Panc1 (cell line): ENCODE results near the gene CEP41. TPM values are rescaled to one million over a fixed set of nuclear protein-coding genes. Genes with fewer than 3 reads are reported as not detected.

ENCODE experiments used
- ATAC-seq: fragments of 200-7000 bp; cut with Tn5 transposase; 2 replicates; pipeline ENCODE4 v1.9.1; 2020; ENCODE audit warnings: mild to moderate bottlenecking, moderate library complexity
- BruUV-seq: library from RNA; stranded (reverse); fragments of 400-500 nt; replicated peaks from 2 replicates; lab custom pipeline; 2021; lab: Mats Ljungman, UMichigan
- CTCF ChIA-PET: fragments of 300-600 bp; sonication (Branson Sonifier 250); formaldehyde crosslinking; loops from one replicate; lab custom pipeline; 2022; ENCODE audit warnings: antibody characterized with exemption; lab: Charles Lee
- POLR2A ChIA-PET: fragments of 300-600 bp; sonication (Branson Sonifier 250); formaldehyde crosslinking; loops from one replicate; lab custom pipeline; 2022; ENCODE audit warnings: antibody characterized with exemption; lab: Charles Lee
- DNase-seq: peaks from one replicate; pipeline ENCODE4 v3.0.0-alpha.2; 2010; ENCODE audit warnings: low read depth, low spot score
- H3K27ac ChIP-seq: 2 replicates; pipeline ENCODE4 v1.5.1; 2011; ENCODE audit warnings: mild to moderate bottlenecking, low read length, inconsistent platforms
- H3K27me3 ChIP-seq: fragments of 200-500 bp; sonication (Bioruptor generic); 2 replicates; pipeline ENCODE4 v1.6.0; 2014; ENCODE audit warnings: low read length, inconsistent platforms; ENCODE audit not compliant: control insufficient read depth, insufficient read depth
- H3K36me3 ChIP-seq: fragments of 200-500 bp; sonication (Bioruptor generic); 2 replicates; pipeline ENCODE4 v1.5.1; 2014; ENCODE audit warnings: inconsistent platforms, mild to moderate bottlenecking, low read length, moderate library complexity; ENCODE audit not compliant: control insufficient read depth, insufficient read depth
- H3K4me1 ChIP-seq: 2 replicates; pipeline ENCODE4 v1.5.1; 2011; ENCODE audit warnings: inconsistent platforms, mild to moderate bottlenecking, low read length, moderate library complexity; ENCODE audit not compliant: control insufficient read depth, insufficient read depth
- H3K4me3 ChIP-seq, 2 experiments: 2 replicates each; pipeline ENCODE4 v1.5.1; 2011 to 2012; ENCODE audit warnings: low read depth in 2 of 2, low read length in 2 of 2, mild to moderate bottlenecking in 2 of 2, inconsistent platforms in 1 of 2, moderate library complexity in 1 of 2
- H3K9me3 ChIP-seq: fragments of 200-500 bp; sonication (Bioruptor generic); 2 replicates; pipeline ENCODE4 v1.5.1; 2014; ENCODE audit warnings: low read depth, mild to moderate bottlenecking, inconsistent platforms, low read length, moderate library complexity; ENCODE audit not compliant: control insufficient read depth, insufficient read depth
- CTCF ChIP-seq: fragments of 450-650 bp; IDR thresholded peaks from 2 replicates; pipeline ENCODE4 v1.5.1; 2017; ENCODE audit warnings: mild to moderate bottlenecking
- POLR2AphosphoS5 ChIP-seq: IDR thresholded peaks from 2 replicates; pipeline ENCODE4 v1.6.1; 2012; ENCODE audit warnings: mild to moderate bottlenecking, low read depth, low read length, moderate library complexity
- SIN3A ChIP-seq: IDR thresholded peaks from 2 replicates; pipeline ENCODE4 v1.6.1; 2012; ENCODE audit warnings: low read depth, mild to moderate bottlenecking, low read length, moderate library complexity, borderline replicate concordance; ENCODE audit not compliant: insufficient read depth
- TCF7L2 ChIP-seq: IDR thresholded peaks from 2 replicates; pipeline ENCODE4 v1.6.1; 2011; ENCODE audit warnings: mild to moderate bottlenecking, low read depth, low read length, inconsistent platforms
- in situ Hi-C: cut with HindIII; loops from 2 replicates; pipeline ENCODE4 v1.10.0; 2016; ENCODE audit warnings: low sequenced_read_pairs, low pct_unique_long_range_greater_than_20kb
- intact Hi-C: fragments of 100-400 bp; cut with micrococcal nuclease; formaldehyde crosslinking; loops from one replicate; pipeline ENCODE4 v1.10.0; 2022; ENCODE audit not compliant: unreplicated experiment
- total RNA-seq: library from RNA; stranded (reverse); gene quantifications from one replicate; pipeline ENCODE4 v1.2.1, GENCODE V29; 2021; ENCODE audit not compliant: unreplicated experiment
- TF ChIP-seq, protein P1 (sequence below), 2 experiments: IDR thresholded peaks; 2 replicates each; pipeline ENCODE4 v1.6.1; 2011 to 2012; ENCODE audit warnings: low read depth in 2 of 2, control low read depth in 1 of 2, low read length in 1 of 2, mild to moderate bottlenecking in 1 of 2, moderate library complexity in 1 of 2; ENCODE audit not compliant: insufficient read depth in 1 of 2

Gene CEP41
- total RNA-seq, 1 experiment from 2014 or later: 13.2 TPM

- CTCF ChIA-PET: no interaction called here
- DNase-seq: peak; percentile 73
- no TSS peak for BruUV-seq
- Histone ChIP-seq H3K36me3 (no peaks in the 10 kb centered on the region), H3K27me3 (no peaks in the 10 kb centered on the region), H3K4me1 (no peaks in the 10 kb centered on the region; the same call in 1 of the 2 replicates), H3K4me3 (no peak overlapping the region), H3K9me3 (peaks cover 10% of the 10 kb centered on the region; the same call in 1 of the 2 replicates), H3K27ac (no peak overlapping the region)
- TF ChIP-seq SIN3A (no peak), CTCF (no peak), TCF7L2 (no peak), POLR2AphosphoS5 (no peak)
- TF ChIP-seq, protein P1, sequence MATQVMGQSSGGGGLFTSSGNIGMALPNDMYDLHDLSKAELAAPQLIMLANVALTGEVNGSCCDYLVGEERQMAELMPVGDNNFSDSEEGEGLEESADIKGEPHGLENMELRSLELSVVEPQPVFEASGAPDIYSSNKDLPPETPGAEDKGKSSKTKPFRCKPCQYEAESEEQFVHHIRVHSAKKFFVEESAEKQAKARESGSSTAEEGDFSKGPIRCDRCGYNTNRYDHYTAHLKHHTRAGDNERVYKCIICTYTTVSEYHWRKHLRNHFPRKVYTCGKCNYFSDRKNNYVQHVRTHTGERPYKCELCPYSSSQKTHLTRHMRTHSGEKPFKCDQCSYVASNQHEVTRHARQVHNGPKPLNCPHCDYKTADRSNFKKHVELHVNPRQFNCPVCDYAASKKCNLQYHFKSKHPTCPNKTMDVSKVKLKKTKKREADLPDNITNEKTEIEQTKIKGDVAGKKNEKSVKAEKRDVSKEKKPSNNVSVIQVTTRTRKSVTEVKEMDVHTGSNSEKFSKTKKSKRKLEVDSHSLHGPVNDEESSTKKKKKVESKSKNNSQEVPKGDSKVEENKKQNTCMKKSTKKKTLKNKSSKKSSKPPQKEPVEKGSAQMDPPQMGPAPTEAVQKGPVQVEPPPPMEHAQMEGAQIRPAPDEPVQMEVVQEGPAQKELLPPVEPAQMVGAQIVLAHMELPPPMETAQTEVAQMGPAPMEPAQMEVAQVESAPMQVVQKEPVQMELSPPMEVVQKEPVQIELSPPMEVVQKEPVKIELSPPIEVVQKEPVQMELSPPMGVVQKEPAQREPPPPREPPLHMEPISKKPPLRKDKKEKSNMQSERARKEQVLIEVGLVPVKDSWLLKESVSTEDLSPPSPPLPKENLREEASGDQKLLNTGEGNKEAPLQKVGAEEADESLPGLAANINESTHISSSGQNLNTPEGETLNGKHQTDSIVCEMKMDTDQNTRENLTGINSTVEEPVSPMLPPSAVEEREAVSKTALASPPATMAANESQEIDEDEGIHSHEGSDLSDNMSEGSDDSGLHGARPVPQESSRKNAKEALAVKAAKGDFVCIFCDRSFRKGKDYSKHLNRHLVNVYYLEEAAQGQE (IDR thresholded peaks at IDR 0.05; ENCODE audit: insufficient read depth in 1 of 2, low read depth in 2 of 2, low read length in 1 of 2): no peak
- POLR2A ChIA-PET: no interaction called here
- intact Hi-C loops (no loop called here), in situ Hi-C loops (no loop called here)
- peak; percentile 88 for ATAC-seq
Measured at GRCh38 chr7:130363026-130363847, 77.6 kb downstream of the CEP41 start.

- DNase-seq (no peak), ATAC-seq (no peak)
- Histone ChIP-seq H3K9me3 (peaks cover 10% of the 10 kb centered on the region; the same call in 1 of the 2 replicates), H3K27me3 (no peaks in the 10 kb centered on the region), H3K27ac (no peak overlapping the region), H3K4me1 (no peaks in the 10 kb centered on the region; the same call in 1 of the 2 replicates), H3K36me3 (no peaks in the 10 kb centered on the region), H3K4me3 (no peak overlapping the region)
- TF ChIP-seq, protein P1 (IDR thresholded peaks at IDR 0.05; ENCODE audit: insufficient read depth in 1 of 2, low read depth in 2 of 2, low read length in 1 of 2): no peak
- TF ChIP-seq SIN3A: no peak
- CTCF ChIA-PET: no interaction called here
- in situ Hi-C loops: no loop called here
- no TSS peak for BruUV-seq
- intact Hi-C loops: no loop called here
- POLR2A ChIA-PET: no interaction called here
Measured at GRCh38 chr7:130362251-130362816, 78.5 kb downstream of the CEP41 start.
